ENCODE data around the gene C5orf47. TPM values are rescaled to one million over a fixed set of nuclear protein-coding genes. Genes with fewer than 3 reads are reported as not detected.
A peak's percentile ranks its signal among the peaks of the same experiment; 100 is the strongest.

C5orf47 gene
- total and polyA plus RNA-seq, 5 donors from 2014 or later, result not detected

DNA sequence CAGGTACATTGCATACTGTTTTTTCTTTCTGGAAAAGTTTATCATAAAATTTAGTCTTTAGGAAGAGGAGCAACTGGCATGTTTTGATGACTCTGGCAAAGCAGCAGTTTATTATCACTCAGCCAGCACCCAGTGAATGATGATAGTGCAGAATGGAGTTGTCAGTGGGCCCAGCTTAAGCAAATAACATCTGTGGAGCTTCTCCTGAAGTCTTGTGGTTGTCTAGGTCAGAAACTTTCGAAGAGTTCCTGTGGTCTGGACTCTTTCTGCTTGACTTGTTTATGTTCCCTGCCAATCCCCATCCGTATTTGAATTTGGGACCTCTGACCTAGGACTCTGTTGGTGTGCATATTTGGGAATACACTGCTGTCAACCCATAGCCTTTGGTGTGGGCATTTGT lies 38.1 kb upstream of the C5orf47 start:
- H3K4me3 Mint-ChIP-seq, result no peak overlapping the region
- Histone ChIP-seq H3K4me3 (ENCODE audit: low read depth, low read length) (no peak overlapping the region), H3K27ac (ENCODE audit: insufficient read depth, low read length, poor library complexity, severe bottlenecking) (no peak overlapping the region), H3K27me3 (ENCODE audit: control insufficient read depth, insufficient read depth, low read length) (no peaks in the 10 kb centered on the region), H3K36me3 (ENCODE audit: control insufficient read depth, insufficient read depth, low read length) (peaks cover 85% of the 10 kb centered on the region), H3K4me1 (ENCODE audit: control insufficient read depth, insufficient read depth, low read length, poor library complexity, severe bottlenecking) (no peaks in the 10 kb centered on the region), H3K9me3 (ENCODE audit: control insufficient read depth in 2 of 2, low read length in 2 of 2) (no peaks in the 10 kb centered on the region)
- no peak for DNase-seq
- H3K27ac Mint-ChIP-seq, result no peak overlapping the region
- no peaks in the 10 kb centered on the region for H3K9me3 Mint-ChIP-seq
- ATAC-seq (ENCODE audit: low read depth in 2 of 2), result no peak
- no peaks in the 10 kb centered on the region for H3K27me3 Mint-ChIP-seq
- H3K36me3 Mint-ChIP-seq, result peaks cover 74% of the 10 kb centered on the region
- H3K4me1 Mint-ChIP-seq, result peaks cover 0 to 7% (median 4%) of the 10 kb centered on the region in 4 donors

DNA sequence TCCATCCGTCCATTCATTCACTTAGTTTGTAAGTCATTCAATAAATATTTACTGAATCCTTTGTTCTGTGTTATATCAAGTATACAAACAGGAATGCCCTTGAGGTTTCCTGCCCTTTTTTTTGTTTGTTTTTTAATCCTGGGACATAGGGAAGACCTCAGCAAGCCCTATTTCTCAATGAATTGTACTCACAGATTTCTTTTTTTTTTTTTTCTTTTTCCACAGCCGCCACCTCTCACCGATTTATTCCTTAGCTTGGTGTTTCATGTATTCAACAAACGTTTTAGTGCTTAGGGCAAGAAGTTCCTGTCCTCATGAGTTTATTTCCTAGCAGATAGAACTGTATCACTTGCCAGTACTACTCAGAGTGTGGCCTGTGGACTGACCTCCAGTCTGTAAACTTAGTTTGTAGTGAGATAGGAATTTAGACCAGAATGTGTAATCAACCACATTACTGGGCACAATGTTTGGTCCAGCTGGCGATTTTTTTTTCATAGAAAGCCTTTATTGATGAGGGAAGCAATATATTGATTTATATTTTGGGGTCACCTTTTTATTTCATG lies 35.4 kb upstream of the C5orf47 start:
- peaks cover 59% of the 10 kb centered on the region for H3K36me3 Mint-ChIP-seq

DNA sequence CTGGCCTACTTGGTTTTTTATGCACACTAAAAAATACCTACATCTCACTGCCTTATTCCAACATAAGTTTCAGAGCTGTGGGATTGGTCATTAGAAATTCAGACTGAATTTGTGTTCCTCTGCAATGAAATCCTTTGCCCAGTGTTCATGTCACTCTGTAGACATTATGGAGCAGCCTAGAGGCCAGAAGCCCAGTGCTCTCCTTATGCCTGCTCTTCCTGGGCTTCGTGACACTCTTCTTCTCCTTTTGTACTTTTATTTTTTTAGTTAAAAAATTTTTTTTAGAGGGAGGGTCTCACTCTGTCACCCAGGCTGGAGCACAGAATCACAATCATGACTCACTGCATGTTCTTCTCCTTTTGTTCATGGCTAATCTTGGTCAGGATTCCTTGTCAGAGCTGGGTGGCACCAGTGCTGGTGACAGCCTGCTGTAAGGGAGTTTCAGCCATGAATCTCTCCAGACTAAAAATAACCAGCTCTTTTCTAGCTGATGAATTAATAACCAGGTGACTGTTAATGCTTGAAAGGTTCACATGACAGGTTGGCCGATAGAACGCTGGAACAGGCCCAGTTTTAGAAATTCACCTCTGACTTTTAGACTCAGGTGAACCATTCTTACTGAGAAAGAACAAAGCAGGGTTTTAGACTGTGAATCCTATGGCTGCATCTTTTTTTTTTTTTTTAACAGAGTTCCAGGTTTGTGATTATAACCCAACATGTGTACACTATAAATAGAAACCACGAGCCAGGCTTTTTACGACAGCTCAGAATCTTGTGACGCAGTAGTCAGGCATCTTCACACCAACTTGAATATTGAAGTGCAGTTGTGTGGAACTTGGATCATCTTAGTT lies 34.1 kb upstream of the C5orf47 start:
- no peaks in the 10 kb centered on the region for H3K9me3 ChIP-seq (ENCODE audit: control insufficient read depth in 2 of 2, low read length in 2 of 2)
- H3K27me3 ChIP-seq (ENCODE audit: control insufficient read depth, insufficient read depth, low read length), result no peaks in the 10 kb centered on the region
- no peaks in the 10 kb centered on the region for H3K27me3 Mint-ChIP-seq
- no peak overlapping the region for H3K4me3 Mint-ChIP-seq
- DNase-seq, result no peak
- H3K4me1 ChIP-seq (ENCODE audit: control insufficient read depth, insufficient read depth, low read length, poor library complexity, severe bottlenecking), result no peaks in the 10 kb centered on the region
- ATAC-seq (ENCODE audit: low read depth in 2 of 2), result no peak
- peak overlapping the region in 1 of 3 donors; percentile 38 for H3K27ac Mint-ChIP-seq
- no peak overlapping the region for H3K27ac ChIP-seq (ENCODE audit: insufficient read depth, low read length, poor library complexity, severe bottlenecking)
- peaks cover 64% of the 10 kb centered on the region for H3K36me3 ChIP-seq (ENCODE audit: control insufficient read depth, insufficient read depth, low read length)
- no peak overlapping the region for H3K4me3 ChIP-seq (ENCODE audit: low read depth, low read length)
- H3K9me3 Mint-ChIP-seq, result no peaks in the 10 kb centered on the region
- H3K36me3 Mint-ChIP-seq, result peaks cover 49% of the 10 kb centered on the region
- peaks cover 0 to 4% (median under 1%) of the 10 kb centered on the region in 4 donors for H3K4me1 Mint-ChIP-seq

More for the DNA sequence above, 35.4 kb upstream of the C5orf47 start:
- Mint-ChIP-seq H3K27ac (peak overlapping the region in 1 of 3 donors; percentile 38), H3K27me3 (no peaks in the 10 kb centered on the region), H3K9me3 (no peaks in the 10 kb centered on the region), H3K4me3 (no peak overlapping the region), H3K4me1 (peaks cover 0 to 5% (median 2%) of the 10 kb centered on the region in 4 donors)
- Histone ChIP-seq H3K4me1 (ENCODE audit: control insufficient read depth, insufficient read depth, low read length, poor library complexity, severe bottlenecking) (no peaks in the 10 kb centered on the region), H3K27ac (ENCODE audit: insufficient read depth, low read length, poor library complexity, severe bottlenecking) (no peak overlapping the region), H3K27me3 (ENCODE audit: control insufficient read depth, insufficient read depth, low read length) (no peaks in the 10 kb centered on the region), H3K9me3 (ENCODE audit: control insufficient read depth in 2 of 2, low read length in 2 of 2) (no peaks in the 10 kb centered on the region), H3K4me3 (ENCODE audit: low read depth, low read length) (no peak overlapping the region), H3K36me3 (ENCODE audit: control insufficient read depth, insufficient read depth, low read length) (peaks cover 71% of the 10 kb centered on the region)
- DNase-seq (no peak), ATAC-seq (ENCODE audit: low read depth in 2 of 2) (no peak)

DNA sequence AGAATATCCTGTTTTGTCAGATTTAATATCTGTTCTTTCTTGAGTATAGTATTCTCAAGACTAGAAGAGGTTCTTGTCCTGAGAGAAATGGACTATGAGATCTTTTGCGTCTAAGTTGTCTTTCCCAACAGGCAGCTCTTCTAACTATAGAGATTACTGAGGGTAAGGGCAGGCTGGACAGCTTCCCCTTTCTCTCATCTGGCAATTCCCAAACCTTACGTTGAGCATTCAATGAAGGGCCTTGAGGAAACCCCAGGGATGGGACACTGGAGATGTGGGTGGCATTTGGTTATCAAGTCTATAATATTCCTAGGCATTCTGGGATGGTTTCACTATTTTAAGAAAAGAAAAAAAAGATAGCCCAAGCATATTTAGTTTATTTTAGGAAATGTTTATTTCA lies 28.0 kb upstream of the C5orf47 start:
- Mint-ChIP-seq H3K27ac (no peak overlapping the region), H3K4me1 (peaks cover 0 to 9% (median 2%) of the 10 kb centered on the region in 4 donors), H3K27me3 (no peaks in the 10 kb centered on the region), H3K9me3 (no peaks in the 10 kb centered on the region), H3K36me3 (peaks cover 7% of the 10 kb centered on the region), H3K4me3 (no peak overlapping the region)
- no peaks in the 10 kb centered on the region for H3K4me1 ChIP-seq (ENCODE audit: control insufficient read depth, insufficient read depth, low read length, poor library complexity, severe bottlenecking)
- no peaks in the 10 kb centered on the region for H3K9me3 ChIP-seq (ENCODE audit: control insufficient read depth in 2 of 2, low read length in 2 of 2)
- ATAC-seq (ENCODE audit: low read depth in 2 of 2) (no peak), DNase-seq (no peak)
- no peak overlapping the region for H3K27ac ChIP-seq (ENCODE audit: insufficient read depth, low read length, poor library complexity, severe bottlenecking)
- H3K4me3 ChIP-seq (ENCODE audit: low read depth, low read length), result no peak overlapping the region
- no peaks in the 10 kb centered on the region for H3K27me3 ChIP-seq (ENCODE audit: control insufficient read depth, insufficient read depth, low read length)
- H3K36me3 ChIP-seq (ENCODE audit: control insufficient read depth, insufficient read depth, low read length), result peaks cover 8% of the 10 kb centered on the region

DNA sequence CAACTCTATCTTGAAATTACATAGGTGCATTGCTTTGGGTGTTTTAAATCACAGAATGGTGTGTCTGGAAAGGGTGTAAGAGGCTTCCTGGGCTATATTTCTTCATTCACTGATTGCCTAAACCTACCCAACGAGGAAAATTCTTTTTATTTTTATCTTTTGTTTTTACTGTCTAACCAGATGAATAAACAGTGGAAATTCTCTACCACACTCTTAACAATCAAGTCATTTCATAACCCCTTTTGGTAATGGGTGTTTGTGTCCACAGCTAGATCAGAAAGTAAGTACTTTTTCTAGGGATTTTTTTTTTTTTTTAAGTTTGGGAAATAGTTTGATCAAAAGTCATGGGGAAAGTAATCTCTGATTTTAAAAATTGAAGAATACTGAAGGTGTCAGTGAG lies 27.6 kb upstream of the C5orf47 start:
- Histone ChIP-seq H3K4me3 (ENCODE audit: low read depth, low read length) (no peak overlapping the region), H3K27me3 (ENCODE audit: control insufficient read depth, insufficient read depth, low read length) (no peaks in the 10 kb centered on the region), H3K27ac (ENCODE audit: insufficient read depth, low read length, poor library complexity, severe bottlenecking) (no peak overlapping the region), H3K36me3 (ENCODE audit: control insufficient read depth, insufficient read depth, low read length) (peaks cover 4% of the 10 kb centered on the region), H3K4me1 (ENCODE audit: control insufficient read depth, insufficient read depth, low read length, poor library complexity, severe bottlenecking) (no peaks in the 10 kb centered on the region), H3K9me3 (ENCODE audit: control insufficient read depth in 2 of 2, low read length in 2 of 2) (no peaks in the 10 kb centered on the region)
- ATAC-seq (ENCODE audit: low read depth in 2 of 2) (no peak), DNase-seq (no peak)
- H3K27ac Mint-ChIP-seq, result no peak overlapping the region
- H3K36me3 Mint-ChIP-seq, result peaks cover 3% of the 10 kb centered on the region
- no peaks in the 10 kb centered on the region for H3K27me3 Mint-ChIP-seq
- peaks cover 0 to 9% (median 2%) of the 10 kb centered on the region in 4 donors for H3K4me1 Mint-ChIP-seq
- no peaks in the 10 kb centered on the region for H3K9me3 Mint-ChIP-seq
- H3K4me3 Mint-ChIP-seq, result no peak overlapping the region

DNA sequence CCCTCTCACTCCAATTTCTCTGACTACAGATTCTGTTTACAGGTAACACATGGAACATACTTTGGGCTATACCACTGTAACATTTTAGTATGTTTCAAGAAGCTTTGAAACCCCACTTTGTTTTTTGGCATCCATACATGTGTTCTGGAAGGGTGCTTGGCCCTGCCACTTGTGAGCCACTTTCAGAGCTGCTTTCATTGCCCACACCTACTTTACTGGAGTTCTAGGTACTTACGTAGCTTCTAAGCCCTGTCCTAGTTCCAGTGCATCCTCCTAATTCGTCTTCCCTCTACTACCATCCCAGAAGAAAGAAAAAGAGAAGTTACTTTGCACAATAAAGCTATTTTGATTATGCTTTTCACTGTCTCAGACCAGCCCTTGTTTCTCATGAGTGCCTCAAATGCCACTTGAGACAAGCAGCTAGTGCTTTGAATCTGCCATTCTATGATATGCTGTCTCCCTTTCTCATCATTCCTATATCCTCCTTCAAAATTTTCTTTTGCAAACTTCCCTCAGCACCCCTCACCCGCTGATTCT lies 26.5 kb upstream of the C5orf47 start:
- H3K27ac Mint-ChIP-seq, result peak overlapping the region in 1 of 3 donors; percentile 6
- no peak for DNase-seq
- H3K27me3 Mint-ChIP-seq, result no peaks in the 10 kb centered on the region
- no peak overlapping the region for H3K4me3 ChIP-seq (ENCODE audit: low read depth, low read length)
- H3K4me1 Mint-ChIP-seq, result peaks cover 0 to 9% (median 2%) of the 10 kb centered on the region in 4 donors
- no peaks in the 10 kb centered on the region for H3K36me3 ChIP-seq (ENCODE audit: control insufficient read depth, insufficient read depth, low read length)
- no peaks in the 10 kb centered on the region for H3K27me3 ChIP-seq (ENCODE audit: control insufficient read depth, insufficient read depth, low read length)
- no peaks in the 10 kb centered on the region for H3K9me3 ChIP-seq (ENCODE audit: control insufficient read depth in 2 of 2, low read length in 2 of 2)
- H3K4me1 ChIP-seq (ENCODE audit: control insufficient read depth, insufficient read depth, low read length, poor library complexity, severe bottlenecking), result no peaks in the 10 kb centered on the region
- H3K27ac ChIP-seq (ENCODE audit: insufficient read depth, low read length, poor library complexity, severe bottlenecking), result no peak overlapping the region
- no peak overlapping the region for H3K4me3 Mint-ChIP-seq
- H3K36me3 Mint-ChIP-seq, result peaks cover 3% of the 10 kb centered on the region
- ATAC-seq (ENCODE audit: low read depth in 2 of 2), result no peak
- no peaks in the 10 kb centered on the region for H3K9me3 Mint-ChIP-seq

GRCh38 chr5:173963182-173963838 lies 25.7 kb upstream of the C5orf47 start:
- Histone ChIP-seq H3K27ac (ENCODE audit: insufficient read depth, low read length, poor library complexity, severe bottlenecking) (no peak overlapping the region), H3K36me3 (ENCODE audit: control insufficient read depth, insufficient read depth, low read length) (no peaks in the 10 kb centered on the region), H3K9me3 (ENCODE audit: control insufficient read depth in 2 of 2, low read length in 2 of 2) (no peaks in the 10 kb centered on the region), H3K27me3 (ENCODE audit: control insufficient read depth, insufficient read depth, low read length) (no peaks in the 10 kb centered on the region), H3K4me1 (ENCODE audit: control insufficient read depth, insufficient read depth, low read length, poor library complexity, severe bottlenecking) (no peaks in the 10 kb centered on the region), H3K4me3 (ENCODE audit: low read depth, low read length) (no peak overlapping the region)
- no peak overlapping the region for H3K4me3 Mint-ChIP-seq
- no peaks in the 10 kb centered on the region for H3K36me3 Mint-ChIP-seq
- peaks cover 0 to 9% (median 2%) of the 10 kb centered on the region in 4 donors for H3K4me1 Mint-ChIP-seq
- H3K27me3 Mint-ChIP-seq, result no peaks in the 10 kb centered on the region
- no peaks in the 10 kb centered on the region for H3K9me3 Mint-ChIP-seq
- peak overlapping the region in 2 of 3 donors; percentile 6 to 76 for H3K27ac Mint-ChIP-seq
- DNase-seq, result no peak
- ATAC-seq (ENCODE audit: low read depth in 2 of 2), result no peak

Data from CD4-positive, CD25-positive, alpha-beta regulatory T cell (primary cell).